ENCODE results near the gene ZNF536.

The ZNF536 gene

DNA sequence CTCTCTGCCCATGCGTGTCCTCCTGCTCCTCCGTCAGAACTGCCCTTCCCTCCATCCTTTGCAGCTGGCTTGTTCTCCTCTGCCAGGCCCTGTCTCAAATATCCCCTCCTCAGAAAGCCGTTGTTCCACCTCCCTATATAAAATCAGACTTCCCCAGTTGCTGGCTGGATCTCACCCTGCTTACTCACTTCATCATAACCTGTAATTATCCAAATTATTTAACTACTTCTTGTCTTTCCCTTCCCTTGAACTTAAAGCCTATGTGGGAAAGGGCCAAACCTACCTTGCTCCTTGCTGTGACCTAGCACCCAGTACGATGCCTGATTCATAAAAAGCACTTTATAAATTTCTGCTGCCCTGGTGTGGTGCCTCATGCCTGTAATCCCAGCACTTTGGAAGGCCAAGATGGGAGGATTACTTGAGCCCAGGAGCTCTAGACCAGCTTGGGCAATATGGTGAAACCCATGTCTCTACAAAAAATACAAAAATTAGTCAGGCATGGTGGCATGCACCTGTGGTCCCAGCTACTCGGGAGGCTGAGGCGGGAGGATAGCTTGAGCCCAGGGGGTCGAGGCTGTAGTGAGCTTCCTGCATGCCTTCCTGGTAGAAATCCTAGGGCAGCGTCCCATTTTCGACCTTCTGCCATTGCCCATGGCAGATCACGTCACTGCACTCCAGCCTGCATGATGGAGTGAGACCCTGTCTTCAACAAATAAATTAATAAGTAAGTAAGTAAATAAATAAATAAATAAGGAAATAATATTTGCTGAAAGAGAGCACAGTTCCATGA, 39.5 kb upstream of the ZNF536 start:
- Histone ChIP-seq H3K4me1 (ENCODE audit: control insufficient read depth, insufficient read depth, low read length, poor library complexity, severe bottlenecking) (no peaks in the 10 kb centered on the region), H3K36me3 (ENCODE audit: control insufficient read depth, insufficient read depth, low read length) (no peaks in the 10 kb centered on the region), H3K27ac (ENCODE audit: insufficient read depth, low read length, poor library complexity, severe bottlenecking) (no peak overlapping the region), H3K4me3 (ENCODE audit: insufficient read depth, low read depth, low read length, poor library complexity, severe bottlenecking) (no peak overlapping the region), H3K9me3 (ENCODE audit: control insufficient read depth, low read length) (no peaks in the 10 kb centered on the region), H3K27me3 (replicated peaks; ENCODE audit: control insufficient read depth, insufficient read depth, low read length, poor library complexity, severe bottlenecking) (no peaks in the 10 kb centered on the region)
- DNase-seq: no peak

DNA sequence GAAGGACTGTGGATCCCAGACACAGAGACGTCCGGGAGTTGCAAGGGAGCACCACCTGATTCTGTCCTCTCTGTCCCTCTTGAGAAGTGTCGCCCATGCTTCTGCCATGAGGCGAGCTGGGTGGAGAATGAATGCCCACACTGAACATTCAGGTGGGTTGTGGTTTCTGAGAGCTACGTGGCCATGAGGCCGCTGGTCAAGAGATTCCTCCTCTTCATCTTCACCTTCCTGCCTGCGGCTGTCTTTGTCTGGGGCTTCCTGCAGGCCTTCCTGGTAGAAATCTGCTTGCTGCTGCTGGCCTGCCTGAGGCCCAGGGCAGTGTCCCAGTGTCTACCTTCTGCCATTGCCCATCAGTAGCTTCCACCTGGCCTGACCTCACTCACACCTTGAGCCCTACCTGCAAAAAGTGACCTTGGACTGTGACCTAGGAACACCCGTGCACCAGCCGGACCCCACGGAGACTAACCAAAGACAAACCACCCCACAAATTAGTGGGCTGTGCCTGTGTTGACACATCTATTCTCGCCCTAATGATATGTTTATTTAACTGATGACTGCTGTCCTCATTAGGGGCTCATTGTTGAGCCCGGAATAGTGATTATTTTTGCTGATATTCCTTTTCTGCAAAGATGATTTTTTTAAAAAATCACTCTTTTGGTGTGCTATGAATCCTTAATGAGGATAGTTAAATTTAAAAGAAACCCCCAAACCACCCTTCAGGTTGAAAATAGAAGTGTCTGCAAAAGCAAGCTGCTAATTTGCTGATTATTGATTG, 38.7 kb upstream of the ZNF536 start:
- DNase-seq: no peak
- H3K4me1 ChIP-seq (ENCODE audit: control insufficient read depth, insufficient read depth, low read length, poor library complexity, severe bottlenecking): no peaks in the 10 kb centered on the region
- no peak overlapping the region for H3K4me3 ChIP-seq (ENCODE audit: insufficient read depth, low read depth, low read length, poor library complexity, severe bottlenecking)
- H3K27ac ChIP-seq (ENCODE audit: insufficient read depth, low read length, poor library complexity, severe bottlenecking): no peak overlapping the region
- H3K27me3 ChIP-seq (replicated peaks; ENCODE audit: control insufficient read depth, insufficient read depth, low read length, poor library complexity, severe bottlenecking): no peaks in the 10 kb centered on the region
- H3K36me3 ChIP-seq (ENCODE audit: control insufficient read depth, insufficient read depth, low read length): no peaks in the 10 kb centered on the region
- no peaks in the 10 kb centered on the region for H3K9me3 ChIP-seq (ENCODE audit: control insufficient read depth, low read length)

DNA sequence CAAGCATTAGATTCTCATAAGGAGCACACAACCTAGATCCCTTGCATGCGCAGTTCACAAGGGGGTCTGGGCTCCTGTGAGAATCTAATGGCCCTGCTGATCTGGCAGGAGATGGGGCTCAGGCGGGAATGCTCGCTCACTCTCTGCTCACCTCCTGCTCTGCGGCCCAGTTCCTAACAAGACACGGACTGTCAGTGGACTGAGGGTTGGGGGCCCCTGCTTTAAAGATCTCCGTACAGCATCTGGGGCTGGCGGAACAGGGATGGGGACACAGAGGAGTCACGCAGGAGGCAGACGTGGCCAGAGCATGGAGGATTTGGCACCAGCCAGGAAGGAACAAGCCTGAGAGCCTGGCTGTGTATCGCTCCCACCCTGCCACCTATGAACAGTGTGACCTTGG, 37.3 kb upstream of the ZNF536 start:
- Histone ChIP-seq H3K36me3 (ENCODE audit: control insufficient read depth, insufficient read depth, low read length) (no peaks in the 10 kb centered on the region), H3K27ac (ENCODE audit: insufficient read depth, low read length, poor library complexity, severe bottlenecking) (no peak overlapping the region), H3K27me3 (replicated peaks; ENCODE audit: control insufficient read depth, insufficient read depth, low read length, poor library complexity, severe bottlenecking) (no peaks in the 10 kb centered on the region), H3K9me3 (ENCODE audit: control insufficient read depth, low read length) (no peaks in the 10 kb centered on the region), H3K4me1 (ENCODE audit: control insufficient read depth, insufficient read depth, low read length, poor library complexity, severe bottlenecking) (no peaks in the 10 kb centered on the region), H3K4me3 (ENCODE audit: insufficient read depth, low read depth, low read length, poor library complexity, severe bottlenecking) (no peak overlapping the region)
- DNase-seq: no peak

DNA sequence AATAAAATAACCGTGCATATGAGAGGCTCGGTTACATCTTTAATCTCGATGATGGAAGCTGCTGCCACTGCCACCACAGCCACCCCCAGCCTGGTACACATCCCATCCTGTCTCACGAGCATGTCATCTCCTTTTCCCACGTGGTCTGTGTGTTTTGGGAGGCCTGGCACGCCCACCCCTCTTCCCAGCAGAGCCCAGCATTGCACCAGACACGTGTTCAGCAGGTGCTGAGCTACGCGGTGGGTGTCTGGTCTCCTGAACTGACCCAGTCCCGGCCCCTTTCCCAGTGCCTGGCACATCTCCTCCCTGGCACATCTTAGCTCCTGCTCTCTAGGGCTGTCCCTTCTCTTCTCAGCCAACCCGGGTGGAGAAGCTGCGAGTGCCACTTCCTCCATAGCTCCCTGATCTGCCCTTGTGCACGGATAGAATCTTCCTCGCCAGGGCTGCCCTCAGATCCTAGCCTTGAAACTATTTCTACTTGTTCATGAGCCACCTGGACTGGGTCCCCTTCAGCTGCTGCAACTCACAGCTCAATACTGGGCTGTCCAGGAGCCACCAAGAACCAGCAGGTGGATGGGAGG, 36.8 kb upstream of the ZNF536 start:
- Histone ChIP-seq H3K9me3 (ENCODE audit: control insufficient read depth, low read length) (no peaks in the 10 kb centered on the region), H3K4me1 (ENCODE audit: control insufficient read depth, insufficient read depth, low read length, poor library complexity, severe bottlenecking) (no peaks in the 10 kb centered on the region), H3K36me3 (ENCODE audit: control insufficient read depth, insufficient read depth, low read length) (no peaks in the 10 kb centered on the region), H3K27me3 (replicated peaks; ENCODE audit: control insufficient read depth, insufficient read depth, low read length, poor library complexity, severe bottlenecking) (no peaks in the 10 kb centered on the region), H3K27ac (ENCODE audit: insufficient read depth, low read length, poor library complexity, severe bottlenecking) (no peak overlapping the region), H3K4me3 (ENCODE audit: insufficient read depth, low read depth, low read length, poor library complexity, severe bottlenecking) (no peak overlapping the region)
- DNase-seq: no peak

DNA sequence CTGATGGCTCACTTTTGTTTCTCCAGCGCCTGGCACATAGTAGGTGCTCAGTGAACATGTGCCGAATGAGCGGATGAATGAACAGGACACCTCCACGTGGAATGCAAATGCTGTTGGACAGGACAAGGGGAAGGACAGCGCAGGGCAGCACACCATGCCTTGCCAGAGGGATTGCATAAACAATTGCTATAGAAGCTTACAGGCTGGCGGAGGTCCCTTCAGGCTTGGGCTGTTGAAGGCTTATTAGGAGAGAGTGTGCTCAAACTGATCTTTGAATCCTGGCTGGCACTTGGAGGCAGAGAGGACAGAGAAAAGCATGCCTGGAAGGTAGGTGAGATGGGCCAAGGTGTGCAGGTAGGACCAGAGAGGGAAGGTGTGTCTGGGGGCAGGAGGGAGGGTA, 35.9 kb upstream of the ZNF536 start:
- H3K27me3 ChIP-seq (replicated peaks; ENCODE audit: control insufficient read depth, insufficient read depth, low read length, poor library complexity, severe bottlenecking): no peaks in the 10 kb centered on the region

DNA sequence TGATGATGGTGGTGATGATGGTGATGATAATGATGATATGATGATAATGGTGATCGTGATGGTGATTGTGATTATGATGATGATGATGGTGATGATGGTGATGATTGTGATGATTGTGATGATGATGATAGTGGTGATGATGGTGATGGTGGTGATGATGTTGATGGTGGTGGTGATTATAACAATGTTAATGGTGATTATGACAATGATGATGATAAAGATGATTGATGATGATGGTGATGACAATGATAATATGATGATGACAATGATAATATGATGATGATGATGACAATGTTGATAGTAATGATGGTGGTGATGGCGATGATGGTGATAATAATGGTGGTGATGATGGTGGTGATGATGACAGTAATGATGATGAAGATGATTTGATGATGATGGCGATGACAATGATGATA, 34.1 kb upstream of the ZNF536 start:
- Histone ChIP-seq H3K4me3 (ENCODE audit: insufficient read depth, low read depth, low read length, poor library complexity, severe bottlenecking) (no peak overlapping the region), H3K27me3 (replicated peaks; ENCODE audit: control insufficient read depth, insufficient read depth, low read length, poor library complexity, severe bottlenecking) (no peaks in the 10 kb centered on the region), H3K9me3 (ENCODE audit: control insufficient read depth, low read length) (no peaks in the 10 kb centered on the region), H3K27ac (ENCODE audit: insufficient read depth, low read length, poor library complexity, severe bottlenecking) (no peak overlapping the region), H3K36me3 (ENCODE audit: control insufficient read depth, insufficient read depth, low read length) (no peaks in the 10 kb centered on the region), H3K4me1 (ENCODE audit: control insufficient read depth, insufficient read depth, low read length, poor library complexity, severe bottlenecking) (no peaks in the 10 kb centered on the region)
- DNase-seq: no peak

More for the DNA sequence above, 35.9 kb upstream of the ZNF536 start:
- no peaks in the 10 kb centered on the region for H3K4me1 ChIP-seq (ENCODE audit: control insufficient read depth, insufficient read depth, low read length, poor library complexity, severe bottlenecking)
- DNase-seq: no peak
- no peak overlapping the region for H3K4me3 ChIP-seq (ENCODE audit: insufficient read depth, low read depth, low read length, poor library complexity, severe bottlenecking)
- H3K36me3 ChIP-seq (ENCODE audit: control insufficient read depth, insufficient read depth, low read length): no peaks in the 10 kb centered on the region
- H3K27ac ChIP-seq (ENCODE audit: insufficient read depth, low read length, poor library complexity, severe bottlenecking): no peak overlapping the region
- H3K9me3 ChIP-seq (ENCODE audit: control insufficient read depth, low read length): no peaks in the 10 kb centered on the region

DNA sequence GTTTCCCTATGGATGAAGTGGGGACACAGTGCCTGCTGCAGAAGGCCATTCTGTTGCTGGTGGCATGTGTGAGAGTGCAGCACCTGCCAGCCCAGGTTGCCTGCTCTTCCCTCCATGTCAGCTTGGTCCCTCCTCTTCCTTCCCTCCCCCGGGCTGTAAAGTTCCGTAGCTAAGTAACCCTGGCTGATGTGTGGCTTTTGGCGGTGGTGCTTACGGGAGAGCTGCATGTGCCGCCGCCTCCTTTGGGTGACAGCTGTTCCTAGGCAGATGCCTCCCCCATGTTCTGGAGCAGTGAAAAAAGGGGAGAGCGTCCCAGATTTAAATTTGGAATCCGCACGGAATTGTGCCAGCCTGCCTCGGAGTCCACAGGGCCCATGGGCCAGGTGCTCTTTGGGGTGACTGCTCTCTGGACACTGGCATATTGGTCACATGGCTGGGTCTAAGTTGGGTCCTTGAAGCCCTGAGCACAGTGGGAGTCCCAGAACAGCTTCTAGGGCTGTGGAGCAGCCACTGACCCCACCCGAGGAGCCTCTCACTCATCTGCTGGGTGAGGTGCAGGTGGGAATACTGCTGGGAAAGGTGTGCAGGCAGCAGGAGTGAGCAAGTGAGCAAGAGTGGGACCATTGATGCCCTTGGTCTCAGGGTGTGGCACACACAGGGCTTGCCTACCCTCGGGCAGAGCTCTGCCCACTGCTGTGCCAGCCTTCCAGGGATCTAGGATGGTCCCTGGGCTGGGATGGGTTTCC, 33.1 kb upstream of the ZNF536 start:
- Histone ChIP-seq H3K4me1 (ENCODE audit: control insufficient read depth, insufficient read depth, low read length, poor library complexity, severe bottlenecking) (no peaks in the 10 kb centered on the region), H3K27ac (ENCODE audit: insufficient read depth, low read length, poor library complexity, severe bottlenecking) (no peak overlapping the region), H3K9me3 (ENCODE audit: control insufficient read depth, low read length) (no peaks in the 10 kb centered on the region), H3K27me3 (replicated peaks; ENCODE audit: control insufficient read depth, insufficient read depth, low read length, poor library complexity, severe bottlenecking) (no peaks in the 10 kb centered on the region), H3K4me3 (ENCODE audit: insufficient read depth, low read depth, low read length, poor library complexity, severe bottlenecking) (no peak overlapping the region), H3K36me3 (ENCODE audit: control insufficient read depth, insufficient read depth, low read length) (no peaks in the 10 kb centered on the region)
- no peak for DNase-seq

DNA sequence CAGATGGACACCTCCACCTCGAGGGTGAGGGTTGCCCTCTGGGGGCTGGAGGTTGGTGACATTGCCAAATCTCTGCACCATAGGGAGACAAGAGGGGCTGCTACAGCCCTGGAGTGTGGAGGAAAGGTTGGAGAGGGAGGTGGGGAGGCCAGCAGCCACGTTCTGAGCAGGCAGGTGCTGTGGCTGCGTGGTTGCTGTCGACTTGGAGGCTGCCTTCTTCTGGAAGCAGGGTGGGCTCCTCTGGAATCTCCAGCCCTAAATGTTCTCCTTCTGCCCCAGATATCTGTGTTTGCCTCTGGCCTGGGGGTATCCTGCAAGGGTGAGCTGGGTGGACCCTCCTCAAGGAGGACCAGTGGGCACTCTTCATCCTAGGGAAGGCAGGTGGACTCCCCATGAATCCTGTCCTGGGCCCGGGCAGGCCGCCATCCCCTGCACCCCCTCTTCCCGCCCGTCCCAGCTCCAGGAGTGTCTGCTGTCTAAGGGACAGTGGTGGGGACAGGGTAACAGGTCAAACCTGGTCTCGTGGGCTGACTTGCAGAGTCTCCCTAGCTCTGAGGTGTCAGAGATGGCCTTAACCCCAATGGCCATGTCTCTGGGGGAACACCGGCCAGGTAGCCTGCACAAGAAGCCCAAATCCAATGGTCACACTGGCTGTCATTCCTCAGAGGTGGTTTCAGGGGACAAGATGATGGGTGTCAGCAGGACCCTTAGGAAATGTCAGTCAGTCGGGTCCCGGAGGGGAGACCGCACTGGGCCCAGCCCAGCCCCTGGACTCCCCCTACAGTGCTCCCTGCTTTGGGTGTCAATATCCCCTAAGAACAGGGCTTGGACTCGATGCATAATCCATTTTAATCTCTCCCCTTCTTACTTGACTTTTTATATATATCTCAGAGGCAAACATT, 32.3 kb upstream of the ZNF536 start:
- H3K9me3 ChIP-seq (ENCODE audit: control insufficient read depth, low read length): no peaks in the 10 kb centered on the region
- DNase-seq: no peak
- no peaks in the 10 kb centered on the region for H3K4me1 ChIP-seq (ENCODE audit: control insufficient read depth, insufficient read depth, low read length, poor library complexity, severe bottlenecking)
- no peak overlapping the region for H3K4me3 ChIP-seq (ENCODE audit: insufficient read depth, low read depth, low read length, poor library complexity, severe bottlenecking)
- H3K27ac ChIP-seq (ENCODE audit: insufficient read depth, low read length, poor library complexity, severe bottlenecking): no peak overlapping the region
- no peaks in the 10 kb centered on the region for H3K27me3 ChIP-seq (replicated peaks; ENCODE audit: control insufficient read depth, insufficient read depth, low read length, poor library complexity, severe bottlenecking)
- no peaks in the 10 kb centered on the region for H3K36me3 ChIP-seq (ENCODE audit: control insufficient read depth, insufficient read depth, low read length)

Measured in effector memory CD4-positive, alpha-beta T cell (primary cell).